ENCODE measurements around the gene INSYN2B.

GRCh38 chr5:169974121-169974770, 6.0 kb downstream of the INSYN2B start:
- no peak for TF ChIP-seq CTCF (optimal IDR thresholded peaks at IDR 0.05 in 1 of 3, IDR thresholded peaks at IDR 0.05 in 1 of 3, conservative IDR thresholded peaks at IDR 0.05 in 1 of 3; ENCODE audit: extremely low read depth in 1 of 3, insufficient read depth in 2 of 3, low read length in 3 of 3)
- no peak for TF ChIP-seq EZH2 (IDR thresholded peaks at IDR 0.05; ENCODE audit: low read length)
